Suprapubic skin (tissue), 3 donors: ENCODE measurements around the gene CADM1.

Source experiments
- CTCF ChIP-seq, 2 donors: fragments of 200-600 bp in 1 of 2; fragments of 450-650 bp in 1 of 2; sonication (generic) in 1 of 2; IDR thresholded peaks; one replicate each; pipeline ENCODE4 v1.5.1; 2016 to 2019; ENCODE audit warnings: antibody characterized with exemption in 2 of 2, mild to moderate bottlenecking in 1 of 2, moderate library complexity in 1 of 2
- EP300 ChIP-seq: sonication (generic); formaldehyde crosslinking; IDR thresholded peaks from one replicate; pipeline ENCODE4 v1.6.1; 2017; ENCODE audit warnings: antibody characterized with exemption

DNA sequence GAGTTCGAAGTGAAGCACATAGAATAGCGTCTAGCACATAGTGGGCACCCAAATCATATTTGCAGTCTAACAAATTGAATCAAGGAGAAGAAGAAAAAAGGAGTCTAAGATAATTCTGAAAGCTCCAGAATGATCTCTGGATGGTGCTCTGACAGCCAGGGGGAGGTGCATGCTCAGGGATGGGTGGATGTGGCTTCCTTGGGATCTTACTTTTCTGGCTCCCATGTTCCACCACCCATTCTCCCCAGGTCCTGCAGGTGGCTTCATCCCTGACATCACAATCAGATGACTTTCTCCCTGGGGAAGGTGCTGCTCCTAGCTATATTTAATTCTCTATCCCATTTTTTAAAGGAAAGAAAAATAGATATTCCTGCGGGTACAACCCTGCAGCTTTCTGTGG lies 381.9 kb downstream of the CADM1 start:
- no peak for TF ChIP-seq EP300
- TF ChIP-seq CTCF (IDR thresholded peaks at IDR 0.05), result no peak
